HL-60 (cell line): ENCODE measurements around the gene PLTP.

ENCODE experiments used
- DNase-seq, 2 experiments: peaks; one replicate each; pipeline ENCODE4 v3.0.0-alpha.2; 2010 to 2020; ENCODE audit warnings: low read depth in 1 of 2, low spot score in 1 of 2
- H3K27ac ChIP-seq: fragments of 250-450 bp; sonication (Bioruptor Pico); replicated peaks from 2 replicates; pipeline ENCODE4 v1.5.1; 2020; ENCODE audit warnings: mild to moderate bottlenecking, moderate library complexity
- H3K27me3 ChIP-seq: fragments of 250-450 bp; sonication (Bioruptor Pico); 2 replicates; pipeline ENCODE4 v1.5.1; 2021; ENCODE audit warnings: mild to moderate bottlenecking, moderate library complexity; ENCODE audit not compliant: insufficient read depth, poor library complexity, severe bottlenecking
- H3K4me3 ChIP-seq: replicated peaks from 2 replicates; pipeline ENCODE4 v1.5.1; 2011; ENCODE audit warnings: mild to moderate bottlenecking, control low read depth, low read length; ENCODE audit not compliant: insufficient read depth
- GABPA ChIP-seq: IDR thresholded peaks from 2 replicates; pipeline ENCODE4 v1.6.1; 2012; ENCODE audit warnings: low read depth
- POLR2AphosphoS5 ChIP-seq: IDR thresholded peaks from 2 replicates; pipeline ENCODE4 v1.6.1; 2012; ENCODE audit warnings: low read depth
- SPI1 ChIP-seq: IDR thresholded peaks from 2 replicates; pipeline ENCODE4 v1.6.1; 2012; ENCODE audit warnings: low read depth, mild to moderate bottlenecking, borderline replicate concordance
- TF ChIP-seq, protein P1 (sequence below): IDR thresholded peaks from one replicate; pipeline ENCODE4 v1.5.1; 2011; ENCODE audit warnings: low read length, control low read depth, inconsistent platforms; ENCODE audit not compliant: insufficient read depth
- TF ChIP-seq, protein P2 (sequence below): IDR thresholded peaks from 2 replicates; pipeline ENCODE4 v1.6.1; 2012; ENCODE audit warnings: low read depth; ENCODE audit not compliant: insufficient replicate concordance

PLTP gene

DNA sequence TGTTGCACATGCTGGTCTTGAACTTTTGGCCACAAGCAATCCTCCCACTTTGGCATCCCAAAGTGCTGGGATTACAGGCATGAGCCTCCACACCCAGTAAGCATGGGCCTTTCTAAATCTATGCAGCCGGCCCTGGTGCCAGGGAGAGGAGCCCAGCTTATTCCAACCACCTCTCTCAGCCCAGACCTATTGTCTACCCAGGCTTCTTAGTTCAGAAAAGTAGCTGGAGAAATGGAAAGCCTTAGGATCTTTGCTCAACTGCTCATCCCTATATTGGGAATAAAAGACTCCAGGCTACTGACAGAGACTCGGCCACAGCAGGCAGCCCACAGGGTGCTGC is 14.7 kb upstream of the PLTP start:
- no peak for TF ChIP-seq SPI1
- TF ChIP-seq, protein P1, sequence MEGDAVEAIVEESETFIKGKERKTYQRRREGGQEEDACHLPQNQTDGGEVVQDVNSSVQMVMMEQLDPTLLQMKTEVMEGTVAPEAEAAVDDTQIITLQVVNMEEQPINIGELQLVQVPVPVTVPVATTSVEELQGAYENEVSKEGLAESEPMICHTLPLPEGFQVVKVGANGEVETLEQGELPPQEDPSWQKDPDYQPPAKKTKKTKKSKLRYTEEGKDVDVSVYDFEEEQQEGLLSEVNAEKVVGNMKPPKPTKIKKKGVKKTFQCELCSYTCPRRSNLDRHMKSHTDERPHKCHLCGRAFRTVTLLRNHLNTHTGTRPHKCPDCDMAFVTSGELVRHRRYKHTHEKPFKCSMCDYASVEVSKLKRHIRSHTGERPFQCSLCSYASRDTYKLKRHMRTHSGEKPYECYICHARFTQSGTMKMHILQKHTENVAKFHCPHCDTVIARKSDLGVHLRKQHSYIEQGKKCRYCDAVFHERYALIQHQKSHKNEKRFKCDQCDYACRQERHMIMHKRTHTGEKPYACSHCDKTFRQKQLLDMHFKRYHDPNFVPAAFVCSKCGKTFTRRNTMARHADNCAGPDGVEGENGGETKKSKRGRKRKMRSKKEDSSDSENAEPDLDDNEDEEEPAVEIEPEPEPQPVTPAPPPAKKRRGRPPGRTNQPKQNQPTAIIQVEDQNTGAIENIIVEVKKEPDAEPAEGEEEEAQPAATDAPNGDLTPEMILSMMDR: no peak
- TF ChIP-seq, protein P2, sequence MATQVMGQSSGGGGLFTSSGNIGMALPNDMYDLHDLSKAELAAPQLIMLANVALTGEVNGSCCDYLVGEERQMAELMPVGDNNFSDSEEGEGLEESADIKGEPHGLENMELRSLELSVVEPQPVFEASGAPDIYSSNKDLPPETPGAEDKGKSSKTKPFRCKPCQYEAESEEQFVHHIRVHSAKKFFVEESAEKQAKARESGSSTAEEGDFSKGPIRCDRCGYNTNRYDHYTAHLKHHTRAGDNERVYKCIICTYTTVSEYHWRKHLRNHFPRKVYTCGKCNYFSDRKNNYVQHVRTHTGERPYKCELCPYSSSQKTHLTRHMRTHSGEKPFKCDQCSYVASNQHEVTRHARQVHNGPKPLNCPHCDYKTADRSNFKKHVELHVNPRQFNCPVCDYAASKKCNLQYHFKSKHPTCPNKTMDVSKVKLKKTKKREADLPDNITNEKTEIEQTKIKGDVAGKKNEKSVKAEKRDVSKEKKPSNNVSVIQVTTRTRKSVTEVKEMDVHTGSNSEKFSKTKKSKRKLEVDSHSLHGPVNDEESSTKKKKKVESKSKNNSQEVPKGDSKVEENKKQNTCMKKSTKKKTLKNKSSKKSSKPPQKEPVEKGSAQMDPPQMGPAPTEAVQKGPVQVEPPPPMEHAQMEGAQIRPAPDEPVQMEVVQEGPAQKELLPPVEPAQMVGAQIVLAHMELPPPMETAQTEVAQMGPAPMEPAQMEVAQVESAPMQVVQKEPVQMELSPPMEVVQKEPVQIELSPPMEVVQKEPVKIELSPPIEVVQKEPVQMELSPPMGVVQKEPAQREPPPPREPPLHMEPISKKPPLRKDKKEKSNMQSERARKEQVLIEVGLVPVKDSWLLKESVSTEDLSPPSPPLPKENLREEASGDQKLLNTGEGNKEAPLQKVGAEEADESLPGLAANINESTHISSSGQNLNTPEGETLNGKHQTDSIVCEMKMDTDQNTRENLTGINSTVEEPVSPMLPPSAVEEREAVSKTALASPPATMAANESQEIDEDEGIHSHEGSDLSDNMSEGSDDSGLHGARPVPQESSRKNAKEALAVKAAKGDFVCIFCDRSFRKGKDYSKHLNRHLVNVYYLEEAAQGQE: no peak
- TF ChIP-seq GABPA: no peak
- TF ChIP-seq POLR2AphosphoS5: no peak
- H3K4me3 ChIP-seq: no peak overlapping the region
- H3K27ac ChIP-seq: no peak overlapping the region
- no peaks in the 10 kb centered on the region for H3K27me3 ChIP-seq
- no peak for DNase-seq

DNA sequence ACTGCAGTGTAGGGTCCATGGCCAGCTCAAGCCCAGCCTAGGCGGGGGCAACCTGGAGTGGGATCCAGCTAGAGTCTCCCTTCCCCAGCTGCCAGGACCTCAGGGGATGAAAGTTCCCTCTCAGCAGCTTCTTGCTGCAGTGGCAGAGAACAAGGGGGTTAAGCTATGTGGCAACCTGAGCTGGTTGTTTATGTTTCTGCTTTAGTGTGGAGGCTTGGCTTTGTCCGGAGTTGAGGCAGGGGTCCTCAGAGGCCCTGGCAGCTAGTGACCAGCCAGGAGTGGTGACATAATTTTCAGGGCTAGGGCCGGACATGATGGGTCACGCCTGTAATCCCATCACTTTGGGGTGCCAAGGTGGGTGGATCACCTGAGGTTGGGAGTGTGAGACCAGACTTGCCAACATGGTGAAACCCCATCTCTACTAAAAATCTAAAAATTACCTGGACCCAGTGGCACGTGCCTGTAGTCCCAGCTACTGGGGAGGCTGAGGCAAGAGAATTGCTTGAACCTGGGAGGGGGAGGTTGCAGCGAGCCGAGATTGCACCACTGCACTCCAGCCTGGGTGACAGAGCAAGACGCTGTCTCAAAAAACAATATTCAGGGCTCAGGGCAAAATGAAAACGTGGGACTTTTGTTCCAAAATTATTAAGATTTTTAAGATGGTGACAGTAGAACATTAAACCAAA is 14.0 kb upstream of the PLTP start:
- no peak overlapping the region for H3K4me3 ChIP-seq
- H3K27ac ChIP-seq: no peak overlapping the region
- DNase-seq: no peak
- no peaks in the 10 kb centered on the region for H3K27me3 ChIP-seq
- TF ChIP-seq, protein P1: no peak

DNA sequence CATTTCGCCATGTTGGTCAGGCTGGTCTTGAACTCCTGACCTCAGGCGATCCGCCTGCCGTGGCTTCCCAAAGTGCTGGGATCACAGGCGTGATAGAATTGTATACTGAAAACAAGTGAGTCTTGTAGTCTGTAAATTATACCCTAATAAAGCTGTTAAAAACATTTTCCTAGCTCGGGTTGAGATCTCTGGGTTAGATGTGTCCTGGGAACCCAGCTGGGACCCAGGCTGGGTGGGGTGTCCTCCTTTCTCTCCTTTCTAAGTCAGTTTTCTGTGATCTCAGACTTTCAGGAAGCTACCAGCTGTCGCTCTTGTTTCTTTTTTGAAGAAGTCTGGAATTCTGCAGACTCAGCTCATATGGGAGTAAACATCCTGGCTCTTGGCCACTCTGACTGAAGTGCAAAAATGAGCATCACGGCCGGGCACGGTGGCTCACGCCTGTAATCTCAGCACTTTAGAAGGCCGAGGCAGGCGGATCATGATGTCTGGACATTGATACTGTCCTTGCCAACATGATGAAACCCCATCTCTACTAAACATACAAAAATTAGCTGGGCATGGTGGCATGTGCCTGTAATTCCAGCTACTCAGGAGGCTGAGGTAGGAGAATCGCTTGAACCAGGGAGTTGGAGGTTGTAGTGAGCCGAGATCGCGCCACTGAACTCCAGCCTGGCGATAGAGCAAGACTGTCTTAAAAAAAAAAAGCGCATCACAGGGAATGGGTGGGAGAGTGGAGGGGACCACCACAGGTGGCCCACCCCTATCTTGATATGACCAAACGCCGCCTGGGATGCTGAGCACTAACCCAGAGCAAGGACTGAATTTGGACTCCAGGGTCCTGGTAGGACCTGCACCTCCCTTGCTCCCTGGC is 12.7 kb upstream of the PLTP start:
- no peak overlapping the region for H3K27ac ChIP-seq
- TF ChIP-seq, protein P1: no peak
- TF ChIP-seq POLR2AphosphoS5 (no peak), SPI1 (no peak), GABPA (no peak)
- TF ChIP-seq, protein P2: no peak
- no peak overlapping the region for H3K4me3 ChIP-seq
- H3K27me3 ChIP-seq: no peaks in the 10 kb centered on the region
- no peak for DNase-seq
